GM19238 (cell line): ENCODE results near the gene CDH2.

ENCODE experiments used
- DNase-seq: peaks from one replicate; pipeline ENCODE4 v3.0.0; 2011; ENCODE audit warnings: low spot score; ENCODE audit not compliant: insufficient read length

The CDH2 gene

GRCh38 chr18:28127763-28128658 is 48.9 kb downstream of the CDH2 start:
- DNase-seq: no peak

GRCh38 chr18:28127228-28127627 is 49.7 kb downstream of the CDH2 start:
- DNase-seq: no peak

GRCh38 chr18:28126768-28127167 is 50.2 kb downstream of the CDH2 start:
- DNase-seq: no peak

GRCh38 chr18:28125051-28125450 is 51.9 kb downstream of the CDH2 start:
- DNase-seq: no peak

- no peak for DNase-seq
Observed at GRCh38 chr18:28124131-28125029, 52.5 kb downstream of the CDH2 start.

GRCh38 chr18:28123401-28124030 is 53.4 kb downstream of the CDH2 start:
- no peak for DNase-seq

- no peak for DNase-seq
Observed at GRCh38 chr18:28120828-28121515, 56.0 kb downstream of the CDH2 start.

- no peak for DNase-seq
Observed at GRCh38 chr18:28116461-28116860, 60.5 kb downstream of the CDH2 start.

GRCh38 chr18:28115149-28115550 is 61.8 kb downstream of the CDH2 start:
- no peak for DNase-seq

GRCh38 chr18:28114472-28114871 is 62.5 kb downstream of the CDH2 start:
- DNase-seq: no peak

GRCh38 chr18:28113271-28114029 is 63.5 kb downstream of the CDH2 start:
- DNase-seq: no peak

GRCh38 chr18:28112056-28112470 is 64.9 kb downstream of the CDH2 start:
- no peak for DNase-seq

GRCh38 chr18:28110924-28111323 is 66.0 kb downstream of the CDH2 start:
- DNase-seq: no peak

GRCh38 chr18:28109781-28110560 is 67.0 kb downstream of the CDH2 start:
- no peak for DNase-seq

GRCh38 chr18:28108814-28109213 is 68.1 kb downstream of the CDH2 start:
- DNase-seq: no peak

- DNase-seq: no peak
Observed at GRCh38 chr18:28108254-28108653, 68.7 kb downstream of the CDH2 start.

GRCh38 chr18:28099237-28099636 is 77.7 kb downstream of the CDH2 start:
- DNase-seq: no peak

GRCh38 chr18:28095631-28096030 is 81.3 kb downstream of the CDH2 start:
- no peak for DNase-seq

GRCh38 chr18:28095041-28095440 is 81.9 kb downstream of the CDH2 start:
- no peak for DNase-seq

GRCh38 chr18:28091197-28091596 is 85.7 kb downstream of the CDH2 start:
- DNase-seq: no peak
